Measurements from ENCODE around the gene PASK. TPM values are rescaled to one million over a fixed set of nuclear protein-coding genes. Genes with fewer than 3 reads are reported as not detected.

The PASK gene
- total and polyA plus RNA-seq, 2 of the 4 experiments (the other 2 are of a cell fraction), result 4.1 TPM

DNA sequence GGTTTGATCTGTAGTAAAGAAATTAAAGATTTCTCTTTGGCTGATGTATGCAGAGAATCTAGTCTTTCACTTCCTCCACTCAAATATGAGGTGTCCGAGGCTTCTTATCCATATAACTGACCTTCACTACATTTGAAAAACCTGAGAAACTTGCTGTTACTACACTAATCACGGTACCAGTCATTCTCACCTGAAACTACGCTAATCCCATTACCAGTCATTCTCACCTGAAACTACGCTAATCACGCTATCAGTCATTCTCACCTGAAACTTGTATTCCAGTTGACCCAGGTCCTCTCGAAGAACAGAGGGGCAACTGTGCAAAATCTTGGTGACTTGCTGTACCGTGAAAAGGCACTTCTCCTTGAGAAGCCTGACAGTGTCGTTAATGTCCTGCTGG, 52.3 kb downstream of the PASK start:
- no peak for ATAC-seq (ENCODE audit: low read depth)
- no peak overlapping the region for H2AK9ac ChIP-seq (replicated peaks; ENCODE audit: low read depth, low read length, poor library complexity)
- in situ Hi-C loops (cut with MboI; ENCODE audit: low sequenced_read_pairs), result no loop called here
- H4K8ac ChIP-seq (ENCODE audit: low read depth in 2 of 2, low read length in 2 of 2), result no peak overlapping the region
- H3K9me3 ChIP-seq (ENCODE audit: control insufficient read depth, insufficient read depth, low read length), result no peaks in the 10 kb centered on the region
- H3K4ac ChIP-seq (ENCODE audit: low read depth, low read length), result no peak overlapping the region
- no peak overlapping the region for H2AFZ ChIP-seq (replicated peaks; ENCODE audit: low read length, poor library complexity)
- H3K56ac ChIP-seq (ENCODE audit: extremely low read depth, insufficient read depth, low read length), result no peak overlapping the region
- H3K18ac ChIP-seq (ENCODE audit: low read depth, low read length), result no peak overlapping the region
- CTCF ChIA-PET, result no interaction called here
- dilution Hi-C loops (cut with HindIII; ENCODE audit: low sequenced_read_pairs, unreplicated experiment), result no loop called here
- H3K36me3 ChIP-seq (ENCODE audit: control insufficient read depth, insufficient read depth, low read length), result peaks cover 36% of the 10 kb centered on the region
- H2BK5ac ChIP-seq (ENCODE audit: low read depth, low read length, poor library complexity, severe bottlenecking), result no peak overlapping the region
- H4K5ac ChIP-seq (ENCODE audit: low read depth, low read length), result no peak overlapping the region
- H3K9ac ChIP-seq (ENCODE audit: low read depth, low read length), result no peak overlapping the region
- WGBS, 2 experiments (ENCODE audit: extremely low coverage in 2 of 2, insufficient read length in 1 of 2), result 95% methylated on average over 6 of the region's 8 CpGs; no CpG with 5 or more reads in 1 of the 2 experiments
- no peak overlapping the region for H3K4me2 ChIP-seq (ENCODE audit: low read depth, low read length)
- no peak overlapping the region for H3K14ac ChIP-seq (replicated peaks; ENCODE audit: low read depth, low read length)
- POLR2A ChIA-PET (ENCODE audit: unreplicated experiment), result no interaction called here
- peaks cover 3% of the 10 kb centered on the region; the same call in 1 of the 2 replicates for H3K9me1 ChIP-seq (ENCODE audit: insufficient read depth, low read length)
- H2BK20ac ChIP-seq (ENCODE audit: low read depth, low read length), result no peak overlapping the region
- no peak overlapping the region for H2BK15ac ChIP-seq (ENCODE audit: low read depth, low read length)
- TF ChIP-seq RAD21 (IDR thresholded peaks at IDR 0.05; ENCODE audit: low read length) (no peak), RCOR1 (IDR thresholded peaks at IDR 0.05; ENCODE audit: insufficient replicate concordance, low read length) (no peak), MXI1 (IDR thresholded peaks at IDR 0.05; ENCODE audit: borderline replicate concordance, low read depth, low read length) (no peak), SMC3 (IDR thresholded peaks at IDR 0.05; ENCODE audit: low read depth, low read length) (no peak), POLR2A (IDR thresholded peaks at IDR 0.05; ENCODE audit: low read depth, low read length) (no peak), NFE2L2 (IDR thresholded peaks at IDR 0.05; ENCODE audit: low read depth, low read length) (no peak), FOS (IDR thresholded peaks at IDR 0.05; ENCODE audit: low read depth, low read length) (no peak), RFX5 (IDR thresholded peaks at IDR 0.05; ENCODE audit: low read depth, low read length) (no peak), MAZ (IDR thresholded peaks at IDR 0.05; ENCODE audit: borderline replicate concordance, low read depth, low read length) (no peak), MAFK (IDR thresholded peaks at IDR 0.05; ENCODE audit: low read depth, low read length) (no peak), CEBPB (IDR thresholded peaks at IDR 0.05; ENCODE audit: low read depth, low read length) (no peak), CHD1 (IDR thresholded peaks at IDR 0.05; ENCODE audit: low read depth, low read length) (no peak), BHLHE40 (IDR thresholded peaks at IDR 0.05; ENCODE audit: low read depth, low read length) (no peak)
- TF ChIP-seq, protein P1, sequence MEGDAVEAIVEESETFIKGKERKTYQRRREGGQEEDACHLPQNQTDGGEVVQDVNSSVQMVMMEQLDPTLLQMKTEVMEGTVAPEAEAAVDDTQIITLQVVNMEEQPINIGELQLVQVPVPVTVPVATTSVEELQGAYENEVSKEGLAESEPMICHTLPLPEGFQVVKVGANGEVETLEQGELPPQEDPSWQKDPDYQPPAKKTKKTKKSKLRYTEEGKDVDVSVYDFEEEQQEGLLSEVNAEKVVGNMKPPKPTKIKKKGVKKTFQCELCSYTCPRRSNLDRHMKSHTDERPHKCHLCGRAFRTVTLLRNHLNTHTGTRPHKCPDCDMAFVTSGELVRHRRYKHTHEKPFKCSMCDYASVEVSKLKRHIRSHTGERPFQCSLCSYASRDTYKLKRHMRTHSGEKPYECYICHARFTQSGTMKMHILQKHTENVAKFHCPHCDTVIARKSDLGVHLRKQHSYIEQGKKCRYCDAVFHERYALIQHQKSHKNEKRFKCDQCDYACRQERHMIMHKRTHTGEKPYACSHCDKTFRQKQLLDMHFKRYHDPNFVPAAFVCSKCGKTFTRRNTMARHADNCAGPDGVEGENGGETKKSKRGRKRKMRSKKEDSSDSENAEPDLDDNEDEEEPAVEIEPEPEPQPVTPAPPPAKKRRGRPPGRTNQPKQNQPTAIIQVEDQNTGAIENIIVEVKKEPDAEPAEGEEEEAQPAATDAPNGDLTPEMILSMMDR (conservative IDR thresholded peaks at IDR 0.05; ENCODE audit: low read depth, low read length), result no peak
- TF ChIP-seq, protein P2, sequence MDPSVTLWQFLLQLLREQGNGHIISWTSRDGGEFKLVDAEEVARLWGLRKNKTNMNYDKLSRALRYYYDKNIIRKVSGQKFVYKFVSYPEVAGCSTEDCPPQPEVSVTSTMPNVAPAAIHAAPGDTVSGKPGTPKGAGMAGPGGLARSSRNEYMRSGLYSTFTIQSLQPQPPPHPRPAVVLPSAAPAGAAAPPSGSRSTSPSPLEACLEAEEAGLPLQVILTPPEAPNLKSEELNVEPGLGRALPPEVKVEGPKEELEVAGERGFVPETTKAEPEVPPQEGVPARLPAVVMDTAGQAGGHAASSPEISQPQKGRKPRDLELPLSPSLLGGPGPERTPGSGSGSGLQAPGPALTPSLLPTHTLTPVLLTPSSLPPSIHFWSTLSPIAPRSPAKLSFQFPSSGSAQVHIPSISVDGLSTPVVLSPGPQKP (IDR thresholded peaks at IDR 0.05; ENCODE audit: borderline replicate concordance, low read depth, low read length), result no peak
- TF ChIP-seq, protein P3, sequence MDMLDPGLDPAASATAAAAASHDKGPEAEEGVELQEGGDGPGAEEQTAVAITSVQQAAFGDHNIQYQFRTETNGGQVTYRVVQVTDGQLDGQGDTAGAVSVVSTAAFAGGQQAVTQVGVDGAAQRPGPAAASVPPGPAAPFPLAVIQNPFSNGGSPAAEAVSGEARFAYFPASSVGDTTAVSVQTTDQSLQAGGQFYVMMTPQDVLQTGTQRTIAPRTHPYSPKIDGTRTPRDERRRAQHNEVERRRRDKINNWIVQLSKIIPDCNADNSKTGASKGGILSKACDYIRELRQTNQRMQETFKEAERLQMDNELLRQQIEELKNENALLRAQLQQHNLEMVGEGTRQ (IDR thresholded peaks at IDR 0.05; ENCODE audit: low read depth, low read length), result no peak
- no TSS peak for BruUV-seq (replicated peaks)
- no peak overlapping the region for H2AK5ac ChIP-seq (ENCODE audit: low read depth, low read length)
- no peak overlapping the region for H3K23ac ChIP-seq (ENCODE audit: low read depth, low read length)
- peaks cover 28 to 34% of the 10 kb centered on the region in 2 experiments for H3K79me1 ChIP-seq (ENCODE audit: low read depth in 1 of 2, low read length in 2 of 2)
- no peak for DNase-seq
- H3K27ac ChIP-seq (ENCODE audit: insufficient read depth, low read length), result no peak overlapping the region
- H3K4me1 ChIP-seq (ENCODE audit: control insufficient read depth, insufficient read depth, low read length), result no peaks in the 10 kb centered on the region; the same call in 1 of the 2 replicates
- intact Hi-C loops (cut with micrococcal nuclease), result no loop called here
- no peaks in the 10 kb centered on the region for H4K20me1 ChIP-seq (ENCODE audit: insufficient read depth, low read length)
- no peaks in the 10 kb centered on the region for H3K27me3 ChIP-seq (ENCODE audit: control insufficient read depth, insufficient read depth, low read length)
- no peak overlapping the region for H3K4me3 ChIP-seq (ENCODE audit: insufficient read depth, low read depth, low read length)
- H2BK120ac ChIP-seq (ENCODE audit: low read depth, low read length), result no peak overlapping the region
- no peak overlapping the region for H4K91ac ChIP-seq (ENCODE audit: insufficient read depth, low read depth, low read length)

Data from IMR-90 (cell line).